Activated B cell treated with CpG ODN at 0.5 μM for 24 hours (primary cell): ENCODE results near the gene SOBP. TPM values are rescaled to one million over a fixed set of nuclear protein-coding genes. Genes with fewer than 3 reads are reported as not detected.

Source experiments
- ATAC-seq: fragments of 200-7000 bp; cut with Tn5 transposase; one replicate; pipeline ENCODE4 v1.10.0; 2021; ENCODE audit warnings: low read depth, mild to moderate bottlenecking, moderate library complexity
- CTCF ChIA-PET: fragments of 350-600 bp; sonication (Branson Sonifier 250); formaldehyde crosslinking; loops from one replicate; lab custom pipeline; 2021; ENCODE audit warnings: antibody characterized with exemption; lab: Charles Lee
- POLR2A ChIA-PET: fragments of 350-600 bp; sonication (Branson Sonifier 250); formaldehyde crosslinking; loops from one replicate; lab custom pipeline; 2021; ENCODE audit warnings: antibody characterized with exemption; lab: Charles Lee
- DNase-seq: peaks from one replicate; pipeline ENCODE4 v3.0.0; 2022
- H3K27ac Mint-ChIP-seq: one replicate; pipeline ENCODE4 v1.8.0; 2020; ENCODE audit warnings: mixed read lengths
- H3K27me3 Mint-ChIP-seq: one replicate; pipeline ENCODE4 v1.8.0; 2021; ENCODE audit warnings: mixed read lengths
- H3K36me3 Mint-ChIP-seq: one replicate; pipeline ENCODE4 v1.8.0; 2021; ENCODE audit warnings: low read depth, mixed read lengths
- H3K4me1 Mint-ChIP-seq: one replicate; pipeline ENCODE4 v1.8.0; 2021; ENCODE audit warnings: mixed read lengths
- H3K4me3 Mint-ChIP-seq: one replicate; pipeline ENCODE4 v1.8.0; 2020; ENCODE audit warnings: mild to moderate bottlenecking, mixed read lengths
- H3K9me3 Mint-ChIP-seq: one replicate; pipeline ENCODE4 v1.8.0; 2020; ENCODE audit warnings: mixed read lengths
- CTCF ChIP-seq: fragments of 200-600 bp; IDR thresholded peaks from one replicate; pipeline ENCODE4 v1.8.0; 2022; ENCODE audit warnings: antibody characterized with exemption, mild to moderate bottlenecking
- intact Hi-C: fragments of 100-400 bp; cut with micrococcal nuclease; formaldehyde crosslinking; loops from one replicate; pipeline ENCODE4 v1.15.1; 2024
- total RNA-seq: library from RNA; stranded (reverse); gene quantifications from 2 replicates; pipeline ENCODE4 v1.2.3, GENCODE V29; 2022

The SOBP gene
- total RNA-seq, 1 donor from 2014 or later, result 1.1 TPM

- Mint-ChIP-seq H3K4me1 (no peaks in the 10 kb centered on the region), H3K4me3 (no peak overlapping the region), H3K27me3 (peaks cover 5% of the 10 kb centered on the region), H3K36me3 (no peaks in the 10 kb centered on the region), H3K27ac (no peak overlapping the region), H3K9me3 (peaks cover 5% of the 10 kb centered on the region)
- TF ChIP-seq CTCF, result no peak
- intact Hi-C loops, result no loop called here
- ATAC-seq, result no peak
- DNase-seq, result no peak
- ChIA-PET POLR2A (no interaction called here), CTCF (no interaction called here)
Measured at GRCh38 chr6:107682721-107683120, 192.8 kb downstream of the SOBP start.

- TF ChIP-seq CTCF, result no peak
- Mint-ChIP-seq H3K4me3 (no peak overlapping the region), H3K9me3 (peaks cover 5% of the 10 kb centered on the region), H3K36me3 (no peaks in the 10 kb centered on the region), H3K4me1 (no peaks in the 10 kb centered on the region), H3K27ac (no peak overlapping the region), H3K27me3 (peaks cover 5% of the 10 kb centered on the region)
- ATAC-seq (no peak), DNase-seq (no peak)
- POLR2A ChIA-PET, result interaction anchor here (0.6 kb wide), 1 partner anchor 26 kb away, joined by 7 read pairs; no protein-coding TSS in a partner anchor
- CTCF ChIA-PET, result interaction anchor here (0.6 to 0.8 kb wide), 2 partner anchors 165 to 285 kb away, joined by 3 read pairs; no protein-coding TSS in a partner anchor
- intact Hi-C loops, result no loop called here
Measured at GRCh38 chr6:107683183-107683582, 193.3 kb downstream of the SOBP start.

- H3K27ac Mint-ChIP-seq, result no peak overlapping the region
- no peaks in the 10 kb centered on the region for H3K4me1 Mint-ChIP-seq
- ChIA-PET POLR2A (no interaction called here), CTCF (interaction anchor here (0.9 kb wide), 1 partner anchor 10 kb away, joined by 5 read pairs; no protein-coding TSS in a partner anchor)
- TF ChIP-seq CTCF, result no peak
- DNase-seq, result no peak
- H3K9me3 Mint-ChIP-seq, result peaks cover 5% of the 10 kb centered on the region
- ATAC-seq, result no peak
- peaks cover 5% of the 10 kb centered on the region for H3K27me3 Mint-ChIP-seq
- intact Hi-C loops, result no loop called here
- no peaks in the 10 kb centered on the region for H3K36me3 Mint-ChIP-seq
- H3K4me3 Mint-ChIP-seq, result no peak overlapping the region
Measured at GRCh38 chr6:107684996-107685395, 195.1 kb downstream of the SOBP start.

GRCh38 chr6:107689190-107689589 is 199.3 kb downstream of the SOBP start:
- POLR2A ChIA-PET, result no interaction called here
- DNase-seq (no peak), ATAC-seq (no peak)
- no peaks in the 10 kb centered on the region for H3K9me3 Mint-ChIP-seq
- H3K27ac Mint-ChIP-seq, result no peak overlapping the region
- no peaks in the 10 kb centered on the region for H3K36me3 Mint-ChIP-seq
- intact Hi-C loops, result no loop called here
- no peak overlapping the region for H3K4me3 Mint-ChIP-seq
- CTCF ChIA-PET, result no interaction called here
- H3K27me3 Mint-ChIP-seq, result peaks cover 10% of the 10 kb centered on the region
- H3K4me1 Mint-ChIP-seq, result no peaks in the 10 kb centered on the region
- no peak for TF ChIP-seq CTCF

- H3K27me3 Mint-ChIP-seq, result peaks cover 15% of the 10 kb centered on the region
- no peak for TF ChIP-seq CTCF
- no peak overlapping the region for H3K4me3 Mint-ChIP-seq
- H3K4me1 Mint-ChIP-seq, result no peaks in the 10 kb centered on the region
- intact Hi-C loops, result no loop called here
- CTCF ChIA-PET, result interaction anchor here (0.6 kb wide), 1 partner anchor 555 kb away, joined by 4 read pairs; no protein-coding TSS in a partner anchor
- DNase-seq, result no peak
- ATAC-seq, result no peak
- no peak overlapping the region for H3K27ac Mint-ChIP-seq
- no peaks in the 10 kb centered on the region for H3K36me3 Mint-ChIP-seq
- no peaks in the 10 kb centered on the region for H3K9me3 Mint-ChIP-seq
- POLR2A ChIA-PET, result no interaction called here
Measured at GRCh38 chr6:107689951-107690642, 200.2 kb downstream of the SOBP start.
